GM12874 (cell line): ENCODE results near the gene SLA2.

Experiments used
- TF ChIP-seq, protein P1 (sequence below): IDR thresholded peaks from 2 replicates; pipeline ENCODE4 v1.5.1; 2011; ENCODE audit warnings: low read depth, mild to moderate bottlenecking, control low read depth, low read length, moderate library complexity; ENCODE audit not compliant: insufficient read depth

SLA2 gene

GRCh38 chr20:36644706-36645095 lies 1.3 kb downstream of the SLA2 start:
- TF ChIP-seq, protein P1, sequence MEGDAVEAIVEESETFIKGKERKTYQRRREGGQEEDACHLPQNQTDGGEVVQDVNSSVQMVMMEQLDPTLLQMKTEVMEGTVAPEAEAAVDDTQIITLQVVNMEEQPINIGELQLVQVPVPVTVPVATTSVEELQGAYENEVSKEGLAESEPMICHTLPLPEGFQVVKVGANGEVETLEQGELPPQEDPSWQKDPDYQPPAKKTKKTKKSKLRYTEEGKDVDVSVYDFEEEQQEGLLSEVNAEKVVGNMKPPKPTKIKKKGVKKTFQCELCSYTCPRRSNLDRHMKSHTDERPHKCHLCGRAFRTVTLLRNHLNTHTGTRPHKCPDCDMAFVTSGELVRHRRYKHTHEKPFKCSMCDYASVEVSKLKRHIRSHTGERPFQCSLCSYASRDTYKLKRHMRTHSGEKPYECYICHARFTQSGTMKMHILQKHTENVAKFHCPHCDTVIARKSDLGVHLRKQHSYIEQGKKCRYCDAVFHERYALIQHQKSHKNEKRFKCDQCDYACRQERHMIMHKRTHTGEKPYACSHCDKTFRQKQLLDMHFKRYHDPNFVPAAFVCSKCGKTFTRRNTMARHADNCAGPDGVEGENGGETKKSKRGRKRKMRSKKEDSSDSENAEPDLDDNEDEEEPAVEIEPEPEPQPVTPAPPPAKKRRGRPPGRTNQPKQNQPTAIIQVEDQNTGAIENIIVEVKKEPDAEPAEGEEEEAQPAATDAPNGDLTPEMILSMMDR, result no peak

GRCh38 chr20:36644032-36644705 lies 1.8 kb downstream of the SLA2 start:
- TF ChIP-seq, protein P1, result no peak

- TF ChIP-seq, protein P1, result no peak
These were observed 3.9 kb downstream of the SLA2 start for GRCh38 chr20:36642136-36642535.

GRCh38 chr20:36641506-36641843 lies 4.5 kb downstream of the SLA2 start:
- TF ChIP-seq, protein P1, result no peak

DNA sequence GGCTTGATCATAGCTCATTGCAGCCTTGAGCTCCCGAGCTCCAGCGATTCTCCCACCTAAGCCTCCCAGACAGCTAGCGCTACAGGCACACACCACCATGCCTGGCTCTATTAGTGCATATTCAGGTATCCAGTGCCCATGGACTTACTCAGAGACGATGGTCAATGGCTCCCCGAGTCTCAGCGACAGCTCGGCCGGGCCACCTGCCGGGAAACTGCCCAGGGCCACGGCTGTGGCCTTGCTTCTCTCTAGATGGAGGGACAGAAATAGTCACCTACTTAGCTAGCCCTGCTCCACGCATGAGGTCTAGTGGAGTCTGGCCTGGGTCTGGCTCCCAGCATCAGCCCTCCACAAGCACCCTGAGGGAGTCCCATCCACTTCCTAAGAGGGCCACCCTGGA lies 11.7 kb downstream of the SLA2 start:
- TF ChIP-seq, protein P1, result no peak

DNA sequence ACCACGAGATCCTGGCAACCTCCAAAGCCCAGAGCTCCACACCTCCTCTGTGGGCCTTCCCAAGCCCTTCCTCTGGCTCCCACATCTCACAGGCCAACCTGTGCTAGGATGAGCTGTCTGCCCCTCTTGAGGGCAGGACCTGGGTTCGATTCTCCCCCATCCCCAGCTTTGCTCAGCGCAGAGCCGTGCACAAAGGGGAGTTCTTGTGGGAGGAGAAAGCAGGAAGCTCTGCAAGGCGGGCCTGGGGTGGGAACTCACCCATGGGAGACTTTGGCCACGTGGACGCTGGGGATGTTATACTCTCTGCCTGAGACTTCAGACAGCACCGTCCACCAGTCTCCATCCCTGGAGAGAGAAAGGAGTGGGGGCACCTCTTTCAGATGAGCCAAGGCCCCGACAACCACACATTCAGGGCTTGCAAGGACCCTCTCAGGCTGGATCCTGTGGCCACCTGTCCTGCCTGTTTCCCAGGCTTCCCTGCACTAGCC lies 12.7 kb downstream of the SLA2 start:
- TF ChIP-seq, protein P1, result no peak

DNA sequence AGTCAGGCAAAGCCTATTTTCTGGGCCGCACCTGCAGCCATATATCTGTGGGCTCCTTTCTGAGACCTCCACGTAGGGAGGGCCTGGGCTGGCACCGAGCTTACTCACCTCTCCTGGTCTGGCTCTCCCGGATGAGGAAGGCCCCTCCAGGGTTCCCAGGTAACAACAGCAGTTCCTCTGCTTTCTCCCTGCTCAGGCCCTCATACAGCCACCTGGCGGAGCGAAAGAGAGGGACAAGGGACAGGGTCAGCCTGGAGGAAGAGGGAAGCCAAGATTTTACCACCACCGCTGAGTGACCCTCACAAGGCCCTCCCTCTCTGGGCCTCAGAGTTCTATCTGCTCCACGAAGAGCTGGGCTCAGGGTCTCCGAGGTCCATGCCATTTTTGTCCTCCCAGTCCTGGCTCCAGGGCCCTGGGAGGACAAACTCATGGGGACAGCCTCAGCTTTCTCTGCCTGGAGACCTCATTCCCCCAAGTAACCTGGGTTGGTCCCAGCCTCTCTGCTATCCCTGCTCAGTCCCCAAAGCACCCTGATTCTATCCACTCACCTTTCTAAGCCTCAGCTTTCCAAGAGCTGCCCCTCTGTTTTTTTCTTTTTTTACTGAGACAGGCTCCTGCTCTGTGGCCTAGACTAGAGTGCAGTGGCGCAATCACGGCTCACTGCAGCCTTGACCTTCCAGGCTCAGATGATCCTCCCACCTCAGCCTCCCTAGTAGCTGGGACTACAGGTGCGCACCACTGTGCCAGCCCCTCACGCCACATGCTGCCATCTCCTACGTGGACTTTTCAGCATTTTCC lies 13.3 kb downstream of the SLA2 start:
- TF ChIP-seq, protein P1, result no peak
